DMS 273 (cell line): Measurements from ENCODE around the gene VAT1L.

Source experiments
- DNase-seq: peaks from one replicate; lab custom pipeline; 2025; ENCODE audit not compliant: unreplicated experiment; lab: John Stamatoyannopoulos, UW

The VAT1L gene

DNA sequence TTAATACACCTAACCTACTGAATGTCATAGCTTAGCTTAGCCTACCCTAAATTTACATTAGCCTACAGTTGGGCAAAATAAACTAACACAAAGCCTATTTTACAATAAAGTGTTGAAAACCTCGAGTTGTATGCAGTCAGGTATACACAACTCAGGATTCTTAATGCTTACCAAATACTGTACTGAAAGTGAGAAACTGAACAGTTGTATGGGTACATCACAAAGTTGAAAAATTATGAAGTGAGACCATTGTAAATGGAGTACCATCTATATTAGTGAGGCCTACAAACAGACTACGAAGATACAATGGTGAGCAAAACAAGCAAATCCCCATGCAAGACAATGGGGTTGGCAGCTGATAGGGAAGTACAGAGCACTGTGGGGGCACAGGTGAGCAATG is 79.7 kb downstream of the VAT1L start:
- DNase-seq: no peak

DNA sequence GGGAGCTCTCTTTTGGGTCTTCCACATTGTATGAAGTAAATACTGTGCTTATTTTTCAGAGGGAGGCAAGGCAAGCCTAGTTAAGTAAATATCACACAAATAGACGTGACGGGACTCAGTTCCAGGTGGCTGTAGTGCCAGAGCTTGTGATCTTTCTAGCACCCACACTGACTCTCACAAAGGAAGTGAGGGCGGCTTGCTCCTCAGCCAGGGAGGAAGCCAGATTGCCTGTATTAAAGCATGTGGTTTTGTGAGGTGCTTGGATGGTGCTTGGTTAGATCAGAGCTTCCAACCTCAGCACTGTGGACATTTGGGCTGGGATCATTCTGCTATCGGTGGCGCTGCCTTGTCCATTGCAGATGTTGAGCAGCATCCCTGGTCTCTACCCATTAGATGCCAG is 80.1 kb downstream of the VAT1L start:
- no peak for DNase-seq

DNA sequence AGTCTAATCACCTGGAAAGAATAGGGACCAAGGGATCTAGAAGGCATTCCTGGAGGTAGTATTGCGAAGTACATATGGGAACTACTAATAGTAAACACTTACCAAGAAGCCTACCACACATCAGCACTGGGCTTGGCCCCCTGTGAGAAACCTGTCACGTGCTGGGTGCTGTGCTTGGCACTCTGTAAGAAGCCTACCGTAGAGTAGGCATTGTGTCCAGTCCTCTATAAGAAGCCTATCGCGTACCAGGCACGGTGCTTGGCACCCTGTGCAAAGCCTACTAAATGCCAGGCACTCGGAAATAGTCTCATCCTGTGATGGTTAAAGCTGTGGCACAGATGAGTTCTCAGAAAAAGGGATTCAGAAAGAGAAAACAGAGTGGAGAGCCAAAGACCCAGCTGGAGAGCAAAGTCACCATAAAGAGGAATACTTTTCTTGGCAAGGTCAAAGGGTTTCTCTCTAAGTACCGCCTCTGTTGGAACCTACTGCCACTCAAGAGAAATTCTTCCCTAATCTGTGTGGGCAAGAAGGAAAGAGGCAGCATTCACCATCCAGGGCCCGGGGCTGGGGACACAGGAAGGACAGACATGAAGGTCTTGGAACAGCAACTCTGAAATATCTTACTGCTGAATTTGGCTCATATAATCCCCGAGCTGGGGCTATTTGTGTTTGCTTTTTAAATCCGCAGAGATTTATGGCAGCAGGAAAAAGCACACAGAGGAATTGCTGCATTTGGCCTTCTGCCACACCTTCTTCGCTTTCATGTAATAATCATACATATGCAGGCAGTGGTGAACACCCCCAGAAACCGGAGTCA is 81.8 kb downstream of the VAT1L start:
- no peak for DNase-seq

DNA sequence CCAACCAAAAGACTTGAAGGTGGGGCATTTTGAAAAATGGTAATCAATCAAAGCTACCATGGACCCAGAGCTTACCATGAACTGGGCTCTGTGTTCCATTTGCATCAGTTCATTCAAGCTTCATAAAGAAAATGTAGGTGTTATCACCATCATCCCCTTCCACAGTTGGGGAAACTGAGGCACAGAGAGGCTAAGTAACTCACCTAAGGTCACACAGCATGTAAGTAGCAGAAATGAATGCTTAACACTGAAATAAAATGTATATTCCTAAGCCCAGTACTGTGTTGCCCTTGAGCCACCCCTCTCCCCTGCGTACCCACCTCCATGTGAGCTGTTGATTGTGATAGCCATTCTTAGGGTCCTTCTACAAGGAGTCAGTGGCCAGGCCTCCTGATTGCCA is 83.6 kb downstream of the VAT1L start:
- DNase-seq: no peak

- no peak for DNase-seq
These were observed 84.7 kb downstream of the VAT1L start for GRCh38 chr16:77873066-77873465.

- DNase-seq: no peak
These were observed 86.0 kb downstream of the VAT1L start for GRCh38 chr16:77874347-77874746.

DNA sequence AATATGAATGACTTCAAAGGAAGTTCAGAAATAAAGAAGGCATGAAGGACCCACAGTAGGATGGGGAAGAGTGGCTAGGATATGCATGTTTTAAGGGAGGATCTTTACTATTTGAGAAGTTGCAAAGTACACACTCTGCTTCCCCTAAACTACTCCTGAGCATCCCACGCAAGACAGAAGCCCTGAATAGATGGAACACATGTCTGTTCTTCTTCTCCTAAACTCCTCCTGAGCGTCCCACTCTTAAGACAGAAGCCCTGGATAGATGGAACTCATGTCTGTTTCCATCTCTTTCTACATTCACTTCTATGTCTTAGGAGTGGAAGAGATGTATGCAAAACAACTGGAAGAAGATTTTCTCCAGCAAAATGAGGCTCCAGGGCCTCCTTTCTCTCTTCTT is 88.4 kb downstream of the VAT1L start:
- DNase-seq: no peak

DNA sequence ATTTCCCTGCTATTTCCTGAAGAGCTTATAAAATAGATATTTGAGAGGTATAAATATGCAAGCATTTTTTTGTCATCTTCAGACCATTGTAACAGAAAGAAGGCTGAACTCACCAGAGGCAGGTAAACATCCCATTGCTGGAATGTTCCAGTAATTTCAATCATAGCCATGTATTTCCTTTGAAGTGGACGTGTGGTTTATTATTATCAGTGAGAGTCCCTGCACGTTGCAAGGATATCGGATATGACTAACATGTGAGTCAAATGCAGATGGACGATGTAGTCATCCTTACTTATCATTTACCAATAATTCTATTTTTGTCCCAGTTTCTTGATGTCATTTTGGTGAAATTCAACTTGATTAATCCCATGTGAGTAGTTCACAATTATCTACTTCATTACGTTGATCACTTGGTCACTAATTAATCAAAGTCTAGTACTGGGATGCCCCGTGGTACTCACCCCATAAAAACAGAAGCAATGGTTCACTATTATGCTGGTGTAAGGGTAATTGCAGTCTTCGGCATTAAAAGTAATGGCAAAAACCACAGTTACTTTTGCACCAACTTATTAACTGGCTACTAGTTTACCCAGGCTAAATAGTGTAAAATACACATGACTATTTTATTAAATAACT is 89.5 kb downstream of the VAT1L start:
- DNase-seq: no peak

DNA sequence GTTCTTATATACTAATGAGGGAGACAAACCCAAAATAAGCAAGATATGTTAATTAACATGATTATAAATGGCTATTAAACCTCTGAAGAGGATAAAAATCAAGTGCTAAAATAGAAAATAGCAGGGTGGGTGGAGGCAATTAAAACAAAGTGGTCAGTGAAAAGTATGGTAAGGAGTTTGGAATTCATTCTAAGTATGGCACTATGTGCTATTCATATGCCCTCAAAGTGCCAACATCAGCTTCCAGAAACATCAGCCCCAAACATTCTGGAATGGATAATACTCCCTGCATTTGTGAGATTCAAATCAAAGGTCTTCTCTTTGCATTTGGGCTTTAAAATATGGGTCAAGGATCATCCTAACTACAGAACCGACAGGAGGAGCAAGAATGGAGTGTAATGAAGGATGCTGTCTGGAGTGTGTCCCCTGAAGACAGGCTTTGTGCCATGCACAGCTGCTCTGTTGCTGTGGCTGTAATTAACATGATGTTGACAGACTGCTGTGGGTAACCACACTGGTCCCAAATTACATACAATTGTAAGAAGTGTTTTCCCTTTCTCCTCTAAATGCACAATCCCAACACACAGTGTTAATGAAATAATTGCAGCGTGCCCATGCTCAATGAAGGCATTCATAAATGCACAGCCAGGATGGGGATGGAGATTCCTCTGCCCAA is 93.1 kb downstream of the VAT1L start:
- peak; percentile 25 for DNase-seq

DNA sequence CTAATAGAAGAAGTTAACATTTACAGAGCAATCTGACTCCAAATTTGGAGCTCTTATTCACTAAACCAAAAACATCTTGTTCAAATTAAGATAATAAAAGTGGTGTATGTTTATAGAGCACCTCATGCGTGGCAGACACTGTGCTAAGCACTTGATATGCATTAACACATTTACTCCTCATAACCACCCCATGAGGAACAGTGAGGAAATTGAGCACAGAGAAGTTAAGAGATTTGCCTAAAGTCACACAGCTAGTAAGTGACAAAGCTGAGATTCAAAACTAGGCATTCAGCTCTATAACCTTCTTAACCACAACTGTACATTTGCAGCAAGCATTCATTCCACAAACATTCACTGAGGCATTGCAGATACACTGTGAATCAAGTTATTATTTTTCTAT is 94.0 kb downstream of the VAT1L start:
- DNase-seq: no peak

DNA sequence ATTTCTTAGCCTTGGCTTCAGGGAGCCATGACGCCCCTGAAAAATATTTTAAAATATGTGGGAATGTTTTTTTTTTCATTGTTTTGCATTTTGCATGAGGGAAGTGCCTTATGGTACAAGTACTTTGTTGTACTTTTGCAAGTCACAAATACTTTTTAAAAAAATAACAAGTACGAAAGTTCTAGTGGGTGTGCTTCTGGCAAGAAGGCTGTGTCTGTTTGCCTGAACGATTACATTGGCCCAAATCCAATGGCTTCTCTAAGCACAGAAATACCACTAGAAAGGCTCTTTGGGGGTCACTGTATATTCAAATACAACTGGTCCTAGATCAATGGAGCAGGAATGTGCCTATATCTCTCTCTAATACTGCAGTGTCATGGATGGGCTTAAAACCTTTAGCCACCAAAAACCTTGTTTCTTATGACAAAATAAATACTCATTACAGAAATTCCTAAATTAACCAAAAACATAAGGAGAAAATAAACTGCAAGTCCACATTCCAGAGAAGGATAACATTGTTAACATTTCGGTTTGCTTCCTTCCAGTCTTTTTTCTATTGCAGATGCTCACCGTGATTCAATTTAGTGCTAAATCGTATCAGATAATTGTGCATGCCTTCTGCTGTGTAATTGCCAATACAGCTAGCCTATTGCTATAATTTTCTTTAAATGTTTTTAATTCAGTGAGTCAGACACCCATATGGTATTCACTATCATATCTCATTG is 97.4 kb downstream of the VAT1L start:
- no peak for DNase-seq

DNA sequence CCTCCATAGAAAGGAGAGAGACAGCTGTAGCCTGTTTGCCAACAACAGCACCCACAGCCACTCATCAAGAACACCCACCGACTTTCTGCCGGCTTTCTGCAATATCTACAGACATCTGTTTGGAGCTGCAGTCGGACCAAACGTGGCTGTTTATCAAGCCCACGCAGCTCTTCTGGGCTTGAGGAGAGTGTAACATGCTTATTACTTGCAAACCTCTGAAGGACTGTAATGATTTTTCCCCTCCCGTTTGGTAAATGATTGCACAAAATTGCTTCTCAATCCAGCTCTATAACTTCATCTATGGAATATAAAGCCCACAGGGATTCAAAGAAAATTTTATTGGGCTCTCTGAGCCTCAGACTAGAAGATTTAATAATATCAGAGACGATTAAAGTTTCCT is 100.5 kb downstream of the VAT1L start:
- peak; percentile 41 for DNase-seq

DNA sequence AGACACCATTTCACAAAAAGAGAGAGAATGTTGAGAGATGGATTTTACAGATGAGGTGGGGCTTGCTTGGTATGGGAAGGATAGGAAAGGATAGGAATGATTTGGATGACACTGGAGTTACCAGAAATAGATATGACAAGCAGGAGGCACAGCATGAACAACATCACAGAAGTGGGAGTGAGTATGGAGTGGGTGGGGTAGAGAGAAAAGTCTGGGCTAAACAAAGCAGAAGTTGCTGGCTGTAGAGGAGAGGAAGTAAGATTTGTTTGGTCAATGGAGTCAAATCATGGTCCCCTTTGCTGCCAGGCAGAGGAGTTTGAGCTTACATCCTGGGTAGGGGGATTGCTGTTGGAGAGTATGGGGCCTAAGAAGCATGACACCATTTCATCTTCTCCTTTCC is 101.7 kb downstream of the VAT1L start:
- DNase-seq: no peak

GRCh38 chr16:77894162-77894561 is 105.8 kb downstream of the VAT1L start:
- DNase-seq: no peak

DNA sequence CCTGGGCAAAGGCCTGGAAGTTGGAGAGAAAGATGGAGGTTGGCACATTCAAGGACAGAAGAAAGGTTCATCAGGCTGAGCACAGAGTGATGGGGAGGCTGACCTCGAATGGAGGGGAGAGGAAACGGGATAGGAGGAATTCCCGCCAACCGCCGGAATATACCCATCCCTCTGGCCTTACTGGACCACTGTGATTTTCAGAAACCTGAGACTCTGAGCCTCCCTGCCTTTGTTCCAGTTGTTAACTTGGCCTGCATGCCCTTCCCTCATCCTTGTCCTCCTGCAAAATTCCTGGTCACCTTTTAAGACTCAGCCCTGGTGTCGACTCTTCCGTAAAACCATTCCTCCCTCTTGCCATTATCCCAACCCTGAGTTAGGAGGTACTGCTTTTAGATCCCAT is 107.6 kb downstream of the VAT1L start:
- no peak for DNase-seq

- DNase-seq: no peak
These were observed 108.2 kb downstream of the VAT1L start for GRCh38 chr16:77896415-77897128.

GRCh38 chr16:77897129-77897437 is 108.7 kb downstream of the VAT1L start:
- DNase-seq: no peak

DNA sequence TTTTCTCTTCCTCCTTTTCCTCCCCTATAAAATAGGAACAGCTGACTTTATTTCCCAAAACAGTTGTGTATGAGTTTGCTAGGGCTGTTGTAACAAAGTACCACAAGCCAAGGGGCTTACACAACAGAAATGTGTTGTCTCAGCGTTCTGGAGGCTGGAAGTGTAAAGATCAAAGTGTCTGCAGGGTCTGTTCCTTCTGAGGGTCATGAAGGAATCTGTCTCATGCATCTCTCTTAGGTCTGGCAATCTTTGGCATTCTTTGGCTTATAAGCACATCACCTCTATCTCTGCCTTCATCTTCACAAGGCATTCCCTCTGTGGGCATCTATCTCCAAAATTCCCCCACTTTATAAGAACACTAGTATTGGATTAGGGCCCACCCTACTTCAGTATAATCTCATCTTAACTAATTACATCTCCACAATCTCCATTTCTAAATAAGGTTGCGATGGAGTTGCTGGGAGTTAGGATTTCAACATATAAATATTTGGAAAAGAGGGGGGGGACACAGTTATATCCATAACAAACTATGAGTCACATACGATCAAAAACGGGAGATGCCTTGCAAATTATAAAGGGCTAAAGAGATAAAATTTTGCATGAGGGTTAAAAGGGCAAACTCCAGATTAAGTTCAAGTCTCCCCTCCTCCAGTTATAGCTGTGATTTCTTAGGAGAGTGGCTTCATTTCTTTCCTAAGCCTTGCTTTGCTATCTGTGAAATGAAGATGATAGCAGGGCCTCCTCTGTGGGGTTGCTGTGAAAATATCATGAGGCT is 109.7 kb downstream of the VAT1L start:
- no peak for DNase-seq

GRCh38 chr16:77898671-77899211 is 110.4 kb downstream of the VAT1L start:
- peak; percentile 51 for DNase-seq

DNA sequence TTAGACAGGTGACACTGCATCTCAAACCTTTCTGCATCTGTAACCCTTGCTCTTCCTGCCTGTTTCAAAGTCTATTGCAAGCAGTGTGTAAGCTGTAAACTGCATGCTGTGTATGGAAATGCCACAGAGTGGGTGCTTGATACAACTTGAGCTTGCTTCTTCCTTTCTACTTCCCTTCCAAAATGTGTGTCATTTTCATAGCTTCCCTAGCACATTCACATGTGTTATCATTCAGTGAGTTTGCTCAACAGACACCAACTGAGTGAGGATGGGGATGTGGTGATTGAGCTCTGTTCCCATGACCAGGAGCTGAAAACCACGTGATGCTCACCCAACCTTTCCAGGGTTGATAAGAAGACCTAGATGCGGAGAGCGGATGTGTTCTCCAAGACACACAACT is 111.1 kb downstream of the VAT1L start:
- no peak for DNase-seq
